ENCODE results near the gene DMD. TPM values are rescaled to one million over a fixed set of nuclear protein-coding genes. Genes with fewer than 3 reads are reported as not detected.
A peak's percentile ranks its signal among the peaks of the same experiment; 100 is the strongest.

The DMD gene
- total and polyA plus RNA-seq, 2 of the 8 experiments (the other 6 are each of a cell fraction or from before 2014, with no cell fraction given) = 4.8 to 7.4 TPM

- TF ChIP-seq CHD7 (IDR thresholded peaks at IDR 0.05; ENCODE audit: insufficient replicate concordance, low read length) (no peak), JUND (IDR thresholded peaks at IDR 0.05; ENCODE audit: low read length) (peak; percentile 53; the same call in 1 of the 2 replicates)
Observed at GRCh38 chrX:33252306-33252825, 41.0 kb upstream of the DMD start (continued).

All from H1 (cell line).